Natural killer cell (primary cell): ENCODE measurements around the gene FAM13A. TPM values are rescaled to one million over a fixed set of nuclear protein-coding genes. Genes with fewer than 3 reads are reported as not detected.

Experiments used
- ATAC-seq, 3 donors: fragments of 150-1000 bp in 2 of 3; fragments of 200-7000 bp in 1 of 3; cut with Tn5 transposase; 1 replicate in 1 of 3; 2 replicates in 2 of 3; pipeline ENCODE4 v1.10.0; 2021; ENCODE audit warnings: mild to moderate bottlenecking in 2 of 3, moderate library complexity in 2 of 3
- DNase-seq, 2 donors: peaks; one replicate each; pipeline versions ENCODE4 v3.0.0 to v3.0.0-alpha.2; 2013 to 2021; ENCODE audit warnings: mixed read lengths in 1 of 2
- H3K27ac ChIP-seq: one replicate; pipeline ENCODE4 v1.5.1; 2013; ENCODE audit warnings: mild to moderate bottlenecking, low read length
- H3K27me3 ChIP-seq: one replicate; pipeline ENCODE4 v1.6.1; 2013; ENCODE audit warnings: low read length; ENCODE audit not compliant: control insufficient read depth, insufficient read depth
- H3K36me3 ChIP-seq: one replicate; pipeline ENCODE4 v1.6.1; 2013; ENCODE audit warnings: low read length; ENCODE audit not compliant: control insufficient read depth, insufficient read depth
- H3K4me1 ChIP-seq: one replicate; pipeline ENCODE4 v1.6.1; 2013; ENCODE audit warnings: low read length; ENCODE audit not compliant: control insufficient read depth, insufficient read depth
- H3K4me3 ChIP-seq: one replicate; pipeline ENCODE4 v1.5.1; 2013; ENCODE audit warnings: low read length
- H3K9me3 ChIP-seq: one replicate; pipeline ENCODE4 v1.6.1; 2013; ENCODE audit warnings: low read length; ENCODE audit not compliant: control insufficient read depth, insufficient read depth
- H3K27ac Mint-ChIP-seq, 2 donors: one replicate each; pipeline ENCODE4 v1.8.0; 2022; ENCODE audit warnings: mild to moderate bottlenecking in 2 of 2, mixed read lengths in 2 of 2, moderate library complexity in 1 of 2
- H3K27me3 Mint-ChIP-seq, 2 donors: one replicate each; pipeline ENCODE4 v1.8.0; 2022; ENCODE audit warnings: low read depth in 2 of 2, mixed read lengths in 2 of 2
- H3K36me3 Mint-ChIP-seq: one replicate; pipeline ENCODE4 v1.8.0; 2022; ENCODE audit warnings: mixed read lengths
- H3K4me1 Mint-ChIP-seq, 2 donors: one replicate each; pipeline ENCODE4 v1.8.0; 2022; ENCODE audit warnings: mixed read lengths in 2 of 2
- H3K4me3 Mint-ChIP-seq: one replicate; pipeline ENCODE4 v1.8.0; 2022; ENCODE audit warnings: mild to moderate bottlenecking, moderate library complexity, mixed read lengths
- H3K9me3 Mint-ChIP-seq, 2 donors: one replicate each; pipeline ENCODE4 v1.8.0; 2022; ENCODE audit warnings: mixed read lengths in 2 of 2
- CTCF ChIP-seq: fragments of 200-600 bp; IDR thresholded peaks from one replicate; pipeline ENCODE4 v1.8.0; 2022; ENCODE audit warnings: antibody characterized with exemption
- WGBS: methylation state at CpG from one replicate; pipeline ENCODE4 v1.1.7; 2013; ENCODE audit warnings: missing lambda C conversion rate; ENCODE audit not compliant: insufficient coverage; 5-methylcytosine and 5-hydroxymethylcytosine counted together
- intact Hi-C: fragments of 100-400 bp; cut with micrococcal nuclease; formaldehyde crosslinking; loops from one replicate; pipeline ENCODE4 v1.14.2; 2022
- total RNA-seq, 4 donors: library from RNA; stranded (reverse); fragments of 120-200 nt in 1 of 4; gene quantifications; one replicate each; pipeline versions ENCODE4 v1.2.3 to v1.2.4, GENCODE V29; 2013 to 2022

The FAM13A gene
- total RNA-seq, 3 donors from 2014 or later (not counting 1 experiment from before 2014, with no cell fraction given): 8.8 to 10.0 (median 8.9) TPM

- Mint-ChIP-seq H3K36me3 (peaks cover 6% of the 10 kb centered on the region), H3K4me1 (no peaks in the 10 kb centered on the region), H3K27me3 (no peaks in the 10 kb centered on the region), H3K4me3 (no peak overlapping the region), H3K27ac (no peak overlapping the region), H3K9me3 (no peaks in the 10 kb centered on the region)
- TF ChIP-seq CTCF: no peak
- no peaks in the 10 kb centered on the region for H3K4me1 ChIP-seq
- intact Hi-C loops: no loop called here
- 84% methylated on average over 2 of the region's 6 CpGs for WGBS
- H3K9me3 ChIP-seq: no peaks in the 10 kb centered on the region
- H3K36me3 ChIP-seq: peaks cover 28% of the 10 kb centered on the region
- no peaks in the 10 kb centered on the region for H3K27me3 ChIP-seq
- H3K27ac ChIP-seq: no peak overlapping the region
- H3K4me3 ChIP-seq: no peak overlapping the region
- DNase-seq: no peak
- ATAC-seq: no peak
These were observed 327.7 kb downstream of the FAM13A start for GRCh38 chr4:88729146-88729760.

GRCh38 chr4:88728146-88728545 lies 328.8 kb downstream of the FAM13A start:
- no peak for DNase-seq
- Histone ChIP-seq H3K4me3 (no peak overlapping the region), H3K4me1 (no peaks in the 10 kb centered on the region), H3K36me3 (peaks cover 37% of the 10 kb centered on the region), H3K27ac (no peak overlapping the region), H3K9me3 (no peaks in the 10 kb centered on the region), H3K27me3 (no peaks in the 10 kb centered on the region)
- Mint-ChIP-seq H3K4me3 (no peak overlapping the region), H3K36me3 (peaks cover 6% of the 10 kb centered on the region), H3K27me3 (no peaks in the 10 kb centered on the region), H3K9me3 (no peaks in the 10 kb centered on the region), H3K27ac (no peak overlapping the region), H3K4me1 (no peaks in the 10 kb centered on the region)
- no peak for TF ChIP-seq CTCF
- intact Hi-C loops: no loop called here
- 98% methylated on average over 6 of the region's 6 CpGs for WGBS
- ATAC-seq: no peak

GRCh38 chr4:88725986-88726385 lies 331.0 kb downstream of the FAM13A start:
- no peaks in the 10 kb centered on the region for H3K27me3 ChIP-seq
- no peak overlapping the region for H3K4me3 Mint-ChIP-seq
- H3K27me3 Mint-ChIP-seq: no peaks in the 10 kb centered on the region
- H3K27ac ChIP-seq: no peak overlapping the region
- H3K36me3 ChIP-seq: peaks cover 50% of the 10 kb centered on the region
- no peaks in the 10 kb centered on the region for H3K9me3 ChIP-seq
- H3K36me3 Mint-ChIP-seq: peaks cover 6% of the 10 kb centered on the region
- ATAC-seq (no peak), DNase-seq (no peak)
- intact Hi-C loops: no loop called here
- TF ChIP-seq CTCF: no peak
- H3K4me1 ChIP-seq: no peaks in the 10 kb centered on the region
- H3K4me3 ChIP-seq: no peak overlapping the region
- 88% methylated on average over 2 of the region's 2 CpGs for WGBS
- no peaks in the 10 kb centered on the region for H3K9me3 Mint-ChIP-seq
- H3K4me1 Mint-ChIP-seq: no peaks in the 10 kb centered on the region
- no peak overlapping the region for H3K27ac Mint-ChIP-seq

GRCh38 chr4:88725143-88725542 lies 331.8 kb downstream of the FAM13A start:
- Mint-ChIP-seq H3K4me1 (no peaks in the 10 kb centered on the region), H3K9me3 (no peaks in the 10 kb centered on the region), H3K27me3 (no peaks in the 10 kb centered on the region), H3K36me3 (peaks cover 6% of the 10 kb centered on the region), H3K4me3 (no peak overlapping the region), H3K27ac (no peak overlapping the region)
- intact Hi-C loops: no loop called here
- H3K27me3 ChIP-seq: no peaks in the 10 kb centered on the region
- H3K4me3 ChIP-seq: no peak overlapping the region
- H3K4me1 ChIP-seq: no peaks in the 10 kb centered on the region
- no peak overlapping the region for H3K27ac ChIP-seq
- TF ChIP-seq CTCF: no peak
- H3K9me3 ChIP-seq: no peaks in the 10 kb centered on the region
- WGBS: 98% methylated on average over 4 of the region's 4 CpGs
- DNase-seq: no peak
- peaks cover 55% of the 10 kb centered on the region for H3K36me3 ChIP-seq
- no peak for ATAC-seq
